Measurements from ENCODE around the gene SLC8A3. TPM values are rescaled to one million over a fixed set of nuclear protein-coding genes. Genes with fewer than 3 reads are reported as not detected.

SLC8A3 gene
- total and polyA plus RNA-seq, 8 donors: 0.44 to 24.9 (median 6.6) TPM

DNA sequence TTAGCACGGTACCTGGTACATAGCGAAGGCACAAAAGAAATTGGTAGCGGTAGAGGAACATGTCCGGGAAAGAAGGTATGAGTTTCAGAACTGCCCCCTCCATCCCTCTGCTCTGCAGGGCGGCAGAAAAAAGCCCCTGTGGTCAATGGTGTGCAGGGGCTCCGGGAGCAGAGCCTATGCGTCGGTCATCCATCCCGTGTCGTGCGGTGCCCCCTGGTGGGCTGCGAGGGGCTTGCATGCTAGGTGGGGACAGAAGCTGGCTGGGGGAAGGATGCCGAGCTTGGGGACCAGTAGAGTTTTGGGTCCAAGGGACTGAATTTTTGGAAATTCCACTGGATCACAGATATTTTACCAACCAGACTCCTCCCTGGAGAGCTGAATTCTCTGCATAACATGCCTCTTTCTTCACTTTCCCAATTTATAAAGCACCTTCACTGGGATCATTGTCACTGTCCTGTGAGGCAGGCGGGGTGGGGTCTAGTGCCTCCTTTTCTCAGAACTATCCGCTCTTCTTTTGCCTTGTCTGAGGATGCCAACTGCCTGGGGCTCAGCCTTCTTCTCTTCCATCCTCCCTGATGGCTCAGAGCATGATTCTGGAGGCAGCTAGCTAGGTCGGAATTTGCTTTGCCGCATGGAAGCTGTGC lies 160.8 kb downstream of the SLC8A3 start:
- peak; percentile 37 to 88 (median 64) for DNase-seq
- Histone ChIP-seq H3K27ac (no peak overlapping the region), H3K4me1 (no peaks in the 10 kb centered on the region), H3K36me3 (no peaks in the 10 kb centered on the region), H3K27me3 (peaks cover 0 to 31% of the 10 kb centered on the region in 2 donors), H3K9me3 (no peaks in the 10 kb centered on the region), H3K4me3 (no peak overlapping the region)
- TF ChIP-seq, protein P1, sequence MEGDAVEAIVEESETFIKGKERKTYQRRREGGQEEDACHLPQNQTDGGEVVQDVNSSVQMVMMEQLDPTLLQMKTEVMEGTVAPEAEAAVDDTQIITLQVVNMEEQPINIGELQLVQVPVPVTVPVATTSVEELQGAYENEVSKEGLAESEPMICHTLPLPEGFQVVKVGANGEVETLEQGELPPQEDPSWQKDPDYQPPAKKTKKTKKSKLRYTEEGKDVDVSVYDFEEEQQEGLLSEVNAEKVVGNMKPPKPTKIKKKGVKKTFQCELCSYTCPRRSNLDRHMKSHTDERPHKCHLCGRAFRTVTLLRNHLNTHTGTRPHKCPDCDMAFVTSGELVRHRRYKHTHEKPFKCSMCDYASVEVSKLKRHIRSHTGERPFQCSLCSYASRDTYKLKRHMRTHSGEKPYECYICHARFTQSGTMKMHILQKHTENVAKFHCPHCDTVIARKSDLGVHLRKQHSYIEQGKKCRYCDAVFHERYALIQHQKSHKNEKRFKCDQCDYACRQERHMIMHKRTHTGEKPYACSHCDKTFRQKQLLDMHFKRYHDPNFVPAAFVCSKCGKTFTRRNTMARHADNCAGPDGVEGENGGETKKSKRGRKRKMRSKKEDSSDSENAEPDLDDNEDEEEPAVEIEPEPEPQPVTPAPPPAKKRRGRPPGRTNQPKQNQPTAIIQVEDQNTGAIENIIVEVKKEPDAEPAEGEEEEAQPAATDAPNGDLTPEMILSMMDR (IDR thresholded peaks at IDR 0.05): peak; percentile 86 to 92
- ATAC-seq: peak; percentile 93
- intact Hi-C loops (cut with DNase I): loop anchor here (5.0 to 10.0 kb wide), 2 partner anchors 211 to 213 kb away; no protein-coding TSS in a partner anchor

- no peaks in the 10 kb centered on the region for H3K9me3 ChIP-seq
- peaks cover 0 to 19% of the 10 kb centered on the region in 2 donors for H3K27me3 ChIP-seq
- H3K4me1 ChIP-seq: peaks cover 0 to 13% of the 10 kb centered on the region in 2 donors
- TF ChIP-seq, protein P1 (IDR thresholded peaks at IDR 0.05): no peak
- no peak for ATAC-seq
- H3K36me3 ChIP-seq: no peaks in the 10 kb centered on the region
- H3K4me3 ChIP-seq: no peak overlapping the region
- no peak overlapping the region for H3K27ac ChIP-seq
- intact Hi-C loops (cut with DNase I): loop anchor here in 1 of 2 donors (10.0 kb wide), 1 partner anchor 209 kb away; no protein-coding TSS in a partner anchor
- DNase-seq: no peak
Measured at GRCh38 chr14:70023871-70024270, 164.9 kb downstream of the SLC8A3 start.

- ATAC-seq: no peak
- no peaks in the 10 kb centered on the region for H3K36me3 ChIP-seq
- no peak for DNase-seq
- peaks cover 0 to 19% of the 10 kb centered on the region in 2 donors for H3K4me1 ChIP-seq
- no peaks in the 10 kb centered on the region for H3K9me3 ChIP-seq
- intact Hi-C loops (cut with DNase I): loop anchor here in 1 of 2 donors (10.0 kb wide), 1 partner anchor 208 kb away; no protein-coding TSS in a partner anchor
- no peak overlapping the region for H3K27ac ChIP-seq
- TF ChIP-seq, protein P1 (IDR thresholded peaks at IDR 0.05): no peak
- H3K27me3 ChIP-seq: peaks cover 0 to 9% of the 10 kb centered on the region in 2 donors
- no peak overlapping the region for H3K4me3 ChIP-seq
Measured at GRCh38 chr14:70022771-70023445, 165.8 kb downstream of the SLC8A3 start.

DNA sequence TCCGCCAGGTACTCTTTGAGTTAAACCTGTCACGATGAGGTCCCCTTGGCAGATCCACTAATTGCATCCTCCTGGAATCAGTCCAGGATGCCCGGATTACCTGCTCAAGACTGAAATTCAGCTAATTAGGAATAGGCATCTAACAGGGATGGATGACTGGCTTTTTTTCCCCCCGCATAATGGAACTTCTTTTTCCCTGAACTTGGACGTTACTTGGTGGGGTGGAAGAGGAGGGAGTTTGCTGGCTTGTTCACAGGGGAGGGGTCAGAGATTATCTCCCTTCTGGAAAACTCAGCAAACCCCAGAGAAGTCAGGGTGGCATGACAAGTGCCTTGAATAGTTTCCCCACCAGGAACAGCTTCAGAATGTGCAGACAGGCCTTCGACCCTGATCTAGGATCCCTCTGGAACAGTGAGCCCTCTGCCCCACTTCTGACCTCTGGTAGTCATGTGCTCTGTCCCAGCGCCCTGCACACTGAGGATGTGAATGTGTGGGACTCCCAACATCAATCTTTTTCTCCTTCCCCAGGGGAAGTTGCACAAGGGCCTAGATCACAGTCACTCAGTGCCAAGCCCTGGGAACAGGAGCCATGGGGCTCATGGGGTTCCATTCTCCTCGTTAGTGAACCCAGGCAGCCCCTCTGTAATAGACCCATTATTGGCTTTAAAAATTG lies 167.1 kb downstream of the SLC8A3 start:
- DNase-seq (no peak), ATAC-seq (no peak)
- TF ChIP-seq, protein P1 (IDR thresholded peaks at IDR 0.05): no peak
- Histone ChIP-seq H3K27ac (no peak overlapping the region), H3K9me3 (no peaks in the 10 kb centered on the region), H3K4me1 (peaks cover 0 to 19% of the 10 kb centered on the region in 2 donors), H3K4me3 (no peak overlapping the region), H3K27me3 (no peaks in the 10 kb centered on the region), H3K36me3 (no peaks in the 10 kb centered on the region)
- intact Hi-C loops (cut with DNase I): loop anchor here in 1 of 2 donors (10.0 kb wide), 1 partner anchor 207 kb away; no protein-coding TSS in a partner anchor
